Progenitor cell of endocrine pancreas (in vitro differentiated cells): ENCODE results near the gene KRTAP5-8. TPM values are rescaled to one million over a fixed set of nuclear protein-coding genes. Genes with fewer than 3 reads are reported as not detected.

ENCODE experiments used
- DNase-seq: peaks from one replicate; pipeline ENCODE4 v3.0.0; 2021; ENCODE audit warnings: low spot score; ENCODE audit not compliant: unreplicated experiment
- H3K27ac Mint-ChIP-seq: 2 replicates; pipeline ENCODE4 v1.8.0; 2021; ENCODE audit warnings: mild to moderate bottlenecking, moderate library complexity, mixed read lengths
- H3K27me3 Mint-ChIP-seq: 2 replicates; pipeline ENCODE4 v1.8.0; 2021; ENCODE audit warnings: mixed read lengths
- H3K36me3 Mint-ChIP-seq: 2 replicates; pipeline ENCODE4 v1.8.0; 2022; ENCODE audit warnings: mixed read lengths; ENCODE audit not compliant: insufficient read depth
- H3K4me1 Mint-ChIP-seq: 2 replicates; pipeline ENCODE4 v1.8.0; 2021; ENCODE audit warnings: low read depth, mixed read lengths
- H3K4me3 Mint-ChIP-seq: 2 replicates; pipeline ENCODE4 v1.8.0; 2021; ENCODE audit warnings: low read depth, mild to moderate bottlenecking, moderate library complexity, mixed read lengths
- H3K9me3 Mint-ChIP-seq: 2 replicates; pipeline ENCODE4 v1.8.0; 2021; ENCODE audit warnings: low read depth, mixed read lengths
- CTCF ChIP-seq: fragments of 200-600 bp; sonication (generic); IDR thresholded peaks from one replicate; pipeline ENCODE4 v1.5.0; 2021; ENCODE audit warnings: antibody characterized with exemption, mild to moderate bottlenecking; ENCODE audit not compliant: unreplicated experiment
- total RNA-seq: library from RNA; stranded (reverse); gene quantifications from 2 replicates; pipeline ENCODE4 v1.2.1, GENCODE V29; 2021

KRTAP5-8 gene
- total RNA-seq, 1 donor from 2014 or later = 0.24 TPM

- TF ChIP-seq CTCF = no peak
- Mint-ChIP-seq H3K27me3 (peaks cover 17% of the 10 kb centered on the region), H3K9me3 (peaks cover 7% of the 10 kb centered on the region), H3K4me3 (no peak overlapping the region), H3K27ac (no peak overlapping the region), H3K4me1 (peaks cover 15% of the 10 kb centered on the region), H3K36me3 (peaks cover 6% of the 10 kb centered on the region)
- DNase-seq = no peak
These were observed 10.9 kb downstream of the KRTAP5-8 start for GRCh38 chr11:71548716-71549151.

- Mint-ChIP-seq H3K9me3 (no peaks in the 10 kb centered on the region), H3K4me1 (no peaks in the 10 kb centered on the region), H3K4me3 (no peak overlapping the region), H3K36me3 (no peaks in the 10 kb centered on the region), H3K27me3 (peaks cover 17% of the 10 kb centered on the region), H3K27ac (no peak overlapping the region)
- no peak for DNase-seq
- TF ChIP-seq CTCF = no peak
These were observed 13.9 kb downstream of the KRTAP5-8 start for GRCh38 chr11:71551711-71552110.

- no peaks in the 10 kb centered on the region for H3K4me1 Mint-ChIP-seq
- no peak overlapping the region for H3K27ac Mint-ChIP-seq
- H3K36me3 Mint-ChIP-seq = no peaks in the 10 kb centered on the region
- no peak for DNase-seq
- H3K9me3 Mint-ChIP-seq = peaks cover 4% of the 10 kb centered on the region
- no peak for TF ChIP-seq CTCF
- H3K27me3 Mint-ChIP-seq = peaks cover 5% of the 10 kb centered on the region
- H3K4me3 Mint-ChIP-seq = no peak overlapping the region
These were observed 17.2 kb downstream of the KRTAP5-8 start for GRCh38 chr11:71554996-71555395.

- H3K4me3 Mint-ChIP-seq = no peak overlapping the region
- DNase-seq = no peak
- H3K36me3 Mint-ChIP-seq = no peaks in the 10 kb centered on the region
- TF ChIP-seq CTCF = no peak
- H3K27ac Mint-ChIP-seq = no peak overlapping the region
- H3K27me3 Mint-ChIP-seq = no peaks in the 10 kb centered on the region
- no peaks in the 10 kb centered on the region for H3K4me1 Mint-ChIP-seq
- H3K9me3 Mint-ChIP-seq = peaks cover 6% of the 10 kb centered on the region
These were observed 17.7 kb downstream of the KRTAP5-8 start for GRCh38 chr11:71555508-71555907.

- Mint-ChIP-seq H3K27me3 (peaks cover 2% of the 10 kb centered on the region), H3K4me1 (no peaks in the 10 kb centered on the region), H3K9me3 (peaks cover 7% of the 10 kb centered on the region)
These were observed 18.2 kb downstream of the KRTAP5-8 start for GRCh38 chr11:71556018-71556417.

More at GRCh38 chr11:71556018-71556417, 18.2 kb downstream of the KRTAP5-8 start:
- H3K4me3 Mint-ChIP-seq = no peak overlapping the region
- no peak for DNase-seq
- no peaks in the 10 kb centered on the region for H3K36me3 Mint-ChIP-seq
- no peak for TF ChIP-seq CTCF
- H3K27ac Mint-ChIP-seq = no peak overlapping the region
